SK-N-MC (cell line): Measurements from ENCODE around the gene GMPS.

Experiments used
- EZH2 ChIP-seq: fragments of 200-600 bp; sonication (generic); IDR thresholded peaks from one replicate; pipeline ENCODE4 v1.6.1; 2017; ENCODE audit warnings: antibody characterized with exemption
- POLR2AphosphoS5 ChIP-seq: IDR thresholded peaks from 2 replicates; pipeline ENCODE4 v1.6.1; 2012; ENCODE audit warnings: mild to moderate bottlenecking, low read depth, low read length, borderline replicate concordance

DNA sequence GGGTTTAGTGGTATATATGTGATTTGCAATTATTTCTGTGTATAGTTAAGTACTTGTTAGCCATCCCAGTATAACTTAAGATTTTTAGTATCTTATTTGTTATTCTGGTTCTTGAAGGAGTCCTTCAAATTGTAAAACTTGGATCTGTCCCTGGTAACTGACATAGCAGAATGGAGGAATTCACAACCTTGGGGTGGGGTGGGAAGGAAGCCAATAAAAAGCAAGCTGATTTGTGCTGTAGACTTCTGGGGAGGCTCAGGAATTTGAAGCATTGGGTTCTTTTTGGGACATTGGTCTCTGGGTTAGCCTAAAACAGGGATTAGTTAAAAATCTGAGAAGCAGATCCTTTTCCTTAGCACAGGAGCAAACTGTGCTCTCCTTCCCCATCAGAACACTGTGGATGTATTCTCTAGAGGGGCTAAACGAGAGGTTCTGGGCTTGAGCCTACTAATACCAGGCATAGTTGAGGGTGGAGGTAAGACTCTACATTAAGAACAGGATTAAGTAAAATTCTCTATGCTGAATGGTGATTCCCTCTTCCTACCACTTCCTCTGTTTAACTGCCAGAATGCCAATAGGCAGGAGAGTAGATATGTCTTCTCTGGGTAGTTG, 42.2 kb downstream of the GMPS start:
- TF ChIP-seq EZH2 (no peak), POLR2AphosphoS5 (no peak)
